ENCODE measurements around the gene PIK3R5.

GRCh38 chr17:8966926-8967325, 1.4 kb upstream of the PIK3R5 start:
- TF ChIP-seq POLR2A (IDR thresholded peaks at IDR 0.05; ENCODE audit: low read length) = no peak
- no peak for TF ChIP-seq GATA1 (IDR thresholded peaks at IDR 0.05; ENCODE audit: low read depth, low read length)

Measured in erythroblast (primary cell).